CD4-positive, alpha-beta T cell treated with Interleukin-15 for 1 hour (primary cell): ENCODE data around the gene CIRBP.
A peak's percentile ranks its signal among the peaks of the same experiment; 100 is the strongest.

Experiments used
- DNase-seq: peaks from one replicate; pipeline ENCODE4 v3.0.0-alpha.2; 2020

Gene CIRBP

DNA sequence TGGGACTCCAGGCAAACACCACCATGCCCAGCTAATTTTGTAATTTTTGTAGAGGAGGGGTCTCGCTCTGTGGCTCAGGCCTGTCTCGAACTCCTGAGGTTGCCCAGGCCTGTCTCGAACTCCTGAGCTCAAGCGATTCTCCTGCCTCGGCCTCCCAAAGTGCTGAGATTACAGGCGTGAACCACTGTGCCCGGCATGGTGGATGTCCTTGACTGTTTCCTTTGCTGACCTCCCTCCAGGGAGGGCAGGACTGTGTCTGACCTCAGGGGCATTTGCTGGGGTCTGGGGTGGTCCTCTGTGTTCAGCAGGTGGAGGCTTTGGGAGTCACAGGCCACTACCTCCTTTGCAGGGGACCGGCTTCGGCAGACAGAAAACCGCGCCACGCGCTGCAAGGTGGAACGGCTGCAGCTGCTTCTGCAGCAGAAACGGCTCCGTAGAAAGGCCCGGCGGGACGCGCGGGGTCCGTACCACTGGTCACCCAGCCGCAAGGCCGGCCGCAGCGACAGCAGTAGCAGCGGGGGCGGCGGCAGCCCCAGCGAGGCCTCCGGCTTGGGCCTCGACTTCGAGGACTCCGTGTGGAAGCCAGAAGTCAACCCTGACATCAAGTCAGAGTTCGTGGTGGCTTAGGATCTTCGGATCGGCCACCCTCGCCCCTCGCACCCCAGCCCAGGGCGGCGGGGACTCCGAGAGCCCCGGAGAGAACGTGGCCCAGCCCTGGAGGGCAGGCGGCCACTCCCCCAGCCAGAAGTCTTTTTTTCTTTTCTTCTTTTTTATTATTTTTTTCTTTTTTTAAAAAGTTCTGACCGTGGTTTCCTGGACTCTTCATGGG, 12.3 kb upstream of the CIRBP start:
- no peak for DNase-seq

GRCh38 chr19:1257475-1258162, 11.5 kb upstream of the CIRBP start:
- no peak for DNase-seq

DNA sequence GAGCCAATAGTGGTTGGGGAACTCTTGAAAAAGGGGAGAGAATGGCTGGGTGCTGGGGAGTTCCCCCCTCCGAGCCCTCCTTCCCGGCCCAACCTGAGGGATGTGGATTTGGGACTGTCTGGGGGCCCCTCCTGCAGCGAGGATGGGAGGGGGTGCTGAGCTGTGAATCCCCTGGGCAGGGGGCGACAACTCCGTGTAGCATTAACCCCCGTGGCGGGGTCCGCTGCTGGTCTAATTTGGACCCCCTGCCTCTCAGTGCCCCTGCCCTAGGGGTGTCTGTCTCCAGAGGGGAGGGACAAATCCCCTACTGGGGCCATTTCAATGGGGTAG, 11.0 kb upstream of the CIRBP start:
- DNase-seq = no peak

DNA sequence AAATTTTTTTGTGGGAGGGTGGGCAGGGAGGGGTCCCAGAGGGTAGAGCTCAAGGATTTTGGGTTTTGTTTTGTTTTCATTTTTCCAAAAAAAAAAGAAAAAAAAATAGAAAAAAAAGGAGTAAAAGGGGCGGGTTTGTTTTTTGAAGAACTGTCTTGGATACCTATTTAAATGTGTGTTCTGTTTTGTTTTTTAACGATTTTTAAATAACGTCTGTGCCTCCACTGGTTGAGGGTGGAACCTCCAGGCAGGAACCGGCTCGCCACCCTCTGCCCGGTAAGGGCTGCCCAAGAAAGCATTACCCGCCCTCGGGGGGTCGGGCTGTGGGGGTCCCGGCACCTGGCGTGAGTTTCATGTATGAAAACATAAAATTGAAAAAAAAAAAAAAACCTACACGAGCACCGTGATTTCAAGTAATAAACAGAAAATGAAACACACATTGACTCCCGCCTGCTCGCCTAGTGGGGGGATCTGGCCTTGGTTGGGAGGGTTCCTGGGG, 10.4 kb upstream of the CIRBP start:
- DNase-seq = no peak

DNA sequence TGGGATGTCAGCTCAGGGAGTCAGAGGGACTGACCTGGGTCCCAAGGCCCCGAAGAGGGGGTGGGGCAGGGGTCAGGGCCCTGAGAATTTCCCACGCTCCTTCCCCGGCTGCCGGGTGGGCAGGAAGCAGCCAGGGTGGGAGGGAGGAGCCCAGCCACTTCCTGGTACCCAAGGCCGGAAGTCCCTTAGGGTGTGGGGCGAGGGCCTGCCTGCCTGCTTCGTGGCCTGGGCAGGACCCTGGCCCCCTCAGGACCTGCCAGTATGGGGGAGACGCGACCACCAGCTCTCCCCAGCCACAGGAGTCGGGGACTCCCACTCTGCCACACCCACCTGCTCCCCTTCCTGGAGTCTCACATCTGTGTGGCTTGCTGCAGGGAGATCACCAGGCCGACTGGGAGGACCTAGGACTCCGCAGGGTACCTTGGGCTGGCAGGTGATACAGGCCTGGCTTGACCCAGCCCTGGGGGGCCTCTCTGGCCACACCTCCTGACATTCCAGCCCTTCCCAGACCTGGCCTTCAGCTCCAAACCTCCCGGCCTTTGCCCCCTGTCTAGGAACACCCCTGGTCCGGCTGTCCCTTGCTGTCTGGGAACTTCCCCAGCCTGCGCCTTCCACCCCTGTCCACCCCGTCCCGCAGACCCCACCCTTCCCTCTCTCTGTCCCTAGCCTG, 9.8 kb upstream of the CIRBP start:
- DNase-seq = peak; percentile 84

- peak; percentile 82 for DNase-seq
These were observed 9.0 kb upstream of the CIRBP start for GRCh38 chr19:1259876-1260748.

GRCh38 chr19:1260749-1261537, 8.2 kb upstream of the CIRBP start:
- DNase-seq = peak; percentile 98

DNA sequence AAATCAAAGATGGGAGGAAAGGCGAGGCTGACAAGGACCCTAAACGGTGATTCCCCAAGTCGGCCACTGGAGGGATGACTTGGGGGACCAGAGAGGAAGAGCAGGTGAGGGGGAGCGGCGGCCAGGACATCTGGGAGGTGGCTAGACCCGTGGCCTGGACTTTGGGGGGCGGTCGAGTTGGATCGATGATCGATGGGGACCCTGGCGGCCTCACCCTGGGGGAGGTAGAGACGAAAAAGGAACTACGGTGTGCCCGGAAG, 7.7 kb upstream of the CIRBP start:
- DNase-seq = peak; percentile 59

- DNase-seq = no peak
These were observed 7.1 kb upstream of the CIRBP start for GRCh38 chr19:1261798-1262622.

- DNase-seq = no peak
These were observed 6.5 kb upstream of the CIRBP start for GRCh38 chr19:1262623-1263123.

GRCh38 chr19:1263188-1263587, 5.9 kb upstream of the CIRBP start:
- peak; percentile 46 for DNase-seq

DNA sequence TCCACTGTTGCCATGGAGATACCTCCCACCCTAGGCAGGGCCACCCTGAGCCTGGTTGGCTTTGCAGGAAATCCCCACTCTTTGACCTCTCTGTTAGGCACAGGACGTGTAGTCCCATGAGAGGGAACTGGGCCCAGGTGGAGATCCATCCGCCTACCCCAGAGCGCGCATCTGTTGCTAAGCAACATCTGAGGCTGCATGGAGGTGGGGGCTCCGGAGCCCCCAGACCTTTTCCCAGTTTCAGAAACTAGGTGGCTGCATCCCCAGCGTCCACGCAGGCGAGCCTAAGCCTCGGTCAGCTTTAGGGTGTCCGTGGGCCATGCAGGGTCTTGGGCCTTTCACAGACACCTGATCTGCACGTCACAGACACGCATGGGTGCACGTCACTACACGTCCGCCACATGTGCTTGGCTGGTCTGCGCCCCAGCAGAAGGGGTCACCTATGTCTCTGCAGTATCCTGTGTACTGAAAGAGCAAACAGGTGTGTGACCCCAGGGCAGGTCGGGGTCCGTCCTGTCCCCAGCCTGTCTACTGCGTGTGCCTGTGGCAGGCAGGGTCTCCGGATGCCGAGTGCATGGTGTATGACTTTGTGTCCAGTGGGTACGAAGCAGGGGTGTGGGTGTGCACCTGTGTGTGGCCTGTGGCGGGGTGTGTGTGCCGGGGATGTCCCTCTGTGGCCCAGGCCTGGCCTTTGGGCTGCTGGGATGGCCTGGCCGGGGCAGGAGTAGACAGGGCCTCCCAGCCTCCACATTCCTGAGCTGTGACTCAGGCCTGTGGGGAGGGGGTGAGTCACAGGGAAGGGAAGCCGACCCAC, 4.1 kb upstream of the CIRBP start:
- peak; percentile 72 for DNase-seq

- peak; percentile 67 for DNase-seq
These were observed 3.5 kb upstream of the CIRBP start for GRCh38 chr19:1265615-1266128.

- peak; percentile 90 for DNase-seq
These were observed 2.8 kb upstream of the CIRBP start for GRCh38 chr19:1266129-1266915.

GRCh38 chr19:1266916-1267476, 2.1 kb upstream of the CIRBP start:
- DNase-seq = peak; percentile 68

- DNase-seq = no peak
These were observed 1.5 kb upstream of the CIRBP start for GRCh38 chr19:1267477-1268225.

DNA sequence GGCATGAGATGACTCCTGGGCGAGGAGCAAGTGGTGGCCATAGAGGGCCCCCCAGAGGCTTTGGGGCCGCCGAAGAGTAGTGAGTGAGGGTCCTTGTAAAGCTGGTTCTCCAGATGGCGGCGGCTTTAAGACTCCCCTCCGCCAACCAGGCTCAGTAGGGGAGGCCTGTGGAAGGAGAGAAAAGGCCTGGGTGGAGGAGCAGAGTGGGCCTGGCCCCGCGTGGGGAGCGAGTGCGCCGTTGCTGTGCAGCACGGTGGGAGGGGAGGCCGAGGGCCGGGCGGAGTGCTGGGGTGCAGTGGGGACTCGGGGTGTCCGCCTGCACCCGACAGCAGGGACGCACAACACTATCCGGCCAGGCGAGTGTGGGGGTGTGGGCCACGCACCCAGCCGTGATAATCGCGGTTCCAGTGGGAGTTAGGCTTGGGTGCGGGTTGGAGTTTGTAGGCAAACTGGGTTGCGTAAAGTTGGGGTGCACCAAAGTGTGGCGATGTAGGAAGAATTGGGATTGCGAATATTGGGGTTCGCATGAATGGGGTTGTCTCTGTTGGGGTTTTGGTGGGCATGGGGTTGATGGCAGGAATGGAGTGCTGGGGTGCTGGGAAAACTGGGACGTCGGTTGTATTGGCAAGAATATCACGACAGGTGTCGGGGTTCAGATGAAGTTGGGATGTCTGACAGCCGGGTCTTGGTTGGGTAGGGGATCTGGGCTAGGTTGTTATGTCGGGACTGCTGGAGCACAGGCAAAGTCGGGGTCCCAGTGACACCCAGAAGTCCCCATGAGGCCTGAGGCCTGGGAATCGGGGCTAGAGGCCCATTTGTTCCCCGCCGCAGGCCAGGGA, 687 bp upstream of the CIRBP start:
- DNase-seq = no peak
